ENCODE measurements around the gene RCOR1.
A peak's percentile ranks its signal among the peaks of the same experiment; 100 is the strongest.
"Not testable (repeated sequence)": the region's sequence is repeated elsewhere in the genome, so short reads cannot be mapped to it uniquely, and the experiment has no call there.

The RCOR1 gene

DNA sequence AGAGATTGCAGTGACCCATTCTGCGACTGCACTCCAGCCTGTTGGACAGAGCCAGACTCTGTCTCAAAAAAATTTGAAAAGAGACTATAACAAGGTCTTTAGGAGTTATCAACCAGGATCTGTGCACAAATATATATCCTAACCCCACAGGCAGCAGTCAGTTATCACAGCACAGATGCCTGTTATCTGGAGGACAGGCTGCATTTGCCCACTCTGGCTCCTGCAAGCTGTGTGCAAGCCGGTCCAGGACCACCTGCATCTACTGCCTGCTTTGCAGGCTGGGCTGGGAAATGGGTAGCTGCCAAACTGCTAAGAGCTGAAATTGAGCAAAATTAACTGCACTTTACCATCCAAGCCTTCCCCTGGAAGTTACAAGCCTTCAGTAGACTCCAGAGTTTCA is 21.4 kb upstream of the RCOR1 start:
- no peak for DNase-seq (ENCODE audit: low read depth)

GRCh38 chr14:102571478-102572042 is 20.9 kb upstream of the RCOR1 start:
- DNase-seq (ENCODE audit: low read depth) = no peak

- DNase-seq (ENCODE audit: low read depth) = not testable (repeated sequence)
Observed at GRCh38 chr14:102573161-102573560, 19.3 kb upstream of the RCOR1 start.

DNA sequence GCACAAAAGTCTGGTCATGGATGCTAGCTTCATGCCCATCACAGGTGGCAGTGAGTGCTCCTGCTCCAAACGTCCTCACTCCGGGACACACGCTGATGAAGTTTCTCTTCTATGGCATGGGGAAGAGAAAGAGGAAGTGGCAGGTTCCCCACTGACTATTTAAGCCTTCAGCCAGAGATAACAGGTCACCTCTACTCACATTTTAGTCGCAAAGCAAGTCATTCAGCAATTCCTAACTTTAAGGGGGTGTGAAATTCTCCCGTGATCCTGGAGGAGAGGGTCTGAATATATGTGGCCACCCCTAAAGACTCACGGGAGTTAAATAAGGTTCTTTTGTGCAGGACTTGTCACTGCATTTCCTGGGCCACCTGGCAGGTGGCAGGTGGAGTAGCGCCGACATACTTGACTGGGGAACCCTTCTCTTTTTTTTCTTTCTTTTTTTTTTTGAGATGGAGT is 18.8 kb upstream of the RCOR1 start:
- DNase-seq (ENCODE audit: low read depth) = no peak

GRCh38 chr14:102574281-102575159 is 17.9 kb upstream of the RCOR1 start:
- DNase-seq (ENCODE audit: low read depth) = no peak

GRCh38 chr14:102575160-102575845 is 17.1 kb upstream of the RCOR1 start:
- DNase-seq (ENCODE audit: low read depth) = no peak

DNA sequence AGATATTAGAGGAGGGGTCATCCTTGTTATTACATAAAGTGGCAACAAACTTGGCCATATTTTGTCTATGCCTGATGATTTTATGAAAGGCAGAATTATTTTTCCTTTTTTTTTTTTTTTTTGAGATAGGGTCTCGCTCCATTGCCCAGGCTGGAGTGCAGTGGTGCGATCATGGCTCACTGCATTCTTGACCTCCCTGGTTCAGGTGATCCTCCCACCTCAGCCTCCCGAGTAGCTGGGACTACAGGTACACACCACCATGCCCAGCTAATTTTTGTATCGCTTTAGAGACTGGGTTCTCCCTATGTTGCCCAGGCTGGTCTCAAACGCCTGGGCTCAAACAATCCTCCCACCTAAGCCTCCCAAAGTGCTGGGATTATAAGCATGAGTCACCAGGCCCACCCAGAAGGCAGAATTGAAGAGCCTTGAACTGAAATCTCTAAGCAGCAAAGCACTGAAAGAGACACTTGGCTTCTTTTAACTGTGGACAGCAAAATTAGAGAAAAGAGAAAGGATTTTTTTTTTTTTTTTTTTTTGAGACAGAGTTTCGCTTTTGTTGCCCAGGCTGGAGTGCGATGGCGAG is 16.5 kb upstream of the RCOR1 start:
- not testable (repeated sequence) for DNase-seq (ENCODE audit: low read depth)

- DNase-seq (ENCODE audit: low read depth) = no peak
Observed at GRCh38 chr14:102578821-102579220, 13.6 kb upstream of the RCOR1 start.

- no peak for DNase-seq (ENCODE audit: low read depth)
Observed at GRCh38 chr14:102579696-102580549, 12.5 kb upstream of the RCOR1 start.

DNA sequence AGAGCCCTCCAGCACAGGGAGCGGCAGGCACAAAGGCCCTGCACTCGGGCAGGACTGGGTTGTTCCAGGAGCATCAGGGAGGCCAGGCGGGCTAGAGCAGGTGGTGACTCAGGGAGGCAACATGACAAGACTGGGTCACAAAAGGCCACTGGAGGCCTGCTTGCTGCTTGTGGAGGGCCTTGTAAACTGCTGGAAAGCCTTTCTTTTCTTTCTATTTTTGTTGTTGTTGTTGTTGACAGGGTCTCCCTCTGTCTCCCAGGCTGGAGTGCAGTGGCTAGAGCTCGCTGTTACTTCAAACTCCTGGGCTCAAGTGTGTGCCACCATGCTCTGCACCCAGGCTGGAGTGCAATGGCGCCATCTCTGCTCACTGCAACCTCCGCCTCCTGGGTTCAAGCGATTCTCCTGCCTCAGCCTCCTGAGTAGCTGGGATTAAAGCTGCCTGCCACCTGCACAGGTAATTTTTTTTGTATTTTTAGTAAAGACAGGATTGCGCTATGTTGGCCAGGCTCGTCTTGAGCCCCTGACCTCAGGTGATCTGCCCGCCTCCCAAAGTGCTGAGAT is 11.8 kb upstream of the RCOR1 start:
- no peak for DNase-seq (ENCODE audit: low read depth)

DNA sequence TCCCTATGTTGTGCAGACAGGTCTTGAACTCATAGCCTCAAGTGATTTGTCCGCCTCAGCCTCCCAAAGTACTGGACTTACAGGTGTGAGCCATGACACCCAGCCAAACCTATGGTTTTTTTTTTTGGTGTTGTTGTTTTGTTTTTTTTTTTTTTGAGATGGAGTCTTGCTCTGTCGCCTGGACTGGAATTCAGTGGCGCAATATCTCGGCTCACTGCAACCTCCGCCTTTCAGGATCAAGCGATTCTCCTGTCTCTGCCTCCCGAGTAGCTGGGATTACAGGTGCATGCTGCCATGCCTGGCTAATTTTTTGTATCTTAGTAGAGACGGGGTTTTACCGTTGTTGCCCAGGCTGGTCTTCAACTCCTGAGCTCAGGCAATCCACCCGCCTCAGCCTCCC is 11.3 kb upstream of the RCOR1 start:
- DNase-seq (ENCODE audit: low read depth) = no peak

DNA sequence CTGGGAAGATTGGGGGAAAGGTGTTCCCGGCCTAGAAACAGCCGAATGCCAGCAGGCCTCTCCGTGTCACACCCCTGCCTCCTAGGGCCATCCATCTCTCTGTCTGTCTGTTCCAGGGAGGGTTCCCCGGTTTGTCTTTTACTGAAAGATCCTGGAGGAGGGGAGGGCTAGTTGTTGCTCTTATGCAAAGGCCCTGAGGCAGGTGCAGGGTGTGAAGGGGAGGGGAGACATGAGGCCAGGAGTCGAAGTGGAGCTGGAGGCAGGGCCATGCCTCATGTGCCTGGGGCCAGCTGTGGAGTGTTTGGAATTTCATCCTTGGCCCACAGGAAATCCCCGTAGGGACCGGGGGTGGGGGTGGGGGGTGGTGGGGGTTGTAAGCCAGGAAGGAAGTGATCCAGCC is 8.7 kb upstream of the RCOR1 start:
- no peak for DNase-seq (ENCODE audit: low read depth)

DNA sequence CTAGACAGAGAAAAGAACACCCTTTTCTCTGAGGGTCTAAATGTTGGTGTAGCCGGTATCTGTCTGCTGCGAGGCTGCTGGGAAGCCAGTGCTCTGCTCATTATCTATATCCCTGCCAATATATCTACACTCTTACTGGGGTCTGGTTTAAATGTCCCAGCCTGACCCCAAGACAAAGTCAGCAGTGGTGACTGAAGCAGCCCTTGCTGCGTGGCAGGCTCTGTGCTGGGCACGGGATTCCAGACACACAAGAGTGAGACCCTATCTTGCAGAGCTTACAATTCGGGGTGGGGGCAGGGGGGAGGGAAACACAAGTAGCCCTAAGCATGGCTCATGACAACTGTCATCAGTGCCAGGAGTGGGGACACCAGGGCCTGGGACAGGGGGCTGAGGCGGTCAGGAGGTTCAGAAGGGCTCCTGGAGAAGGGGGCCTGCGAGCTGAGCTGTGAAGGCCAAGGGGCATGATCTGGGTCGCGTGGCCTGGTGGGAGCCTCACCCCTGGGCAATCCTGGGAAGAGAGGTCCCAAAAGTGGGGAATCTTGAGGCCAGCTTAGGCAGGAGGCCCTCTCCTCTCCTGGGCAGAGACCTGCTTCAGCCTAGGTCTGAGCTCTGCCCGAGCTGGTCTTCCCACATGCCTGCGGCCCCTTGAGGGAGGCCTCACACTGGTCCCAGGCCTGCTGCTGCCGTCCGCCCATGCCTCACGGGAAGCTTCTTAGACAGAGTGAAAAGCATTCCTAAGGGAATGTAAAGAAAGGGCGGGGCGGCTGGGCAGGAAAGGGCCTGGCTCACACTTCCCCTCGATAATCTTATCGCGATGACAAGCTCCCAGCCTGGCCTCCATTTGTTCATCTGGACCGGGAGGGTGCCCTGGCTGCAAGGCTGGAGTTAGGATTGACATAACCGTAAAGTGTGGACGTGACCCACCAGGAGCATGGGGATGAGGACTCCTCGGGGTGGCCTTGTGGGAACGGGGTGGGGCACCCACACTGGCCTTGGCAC is 7.3 kb upstream of the RCOR1 start:
- DNase-seq (ENCODE audit: low read depth) = no peak

DNA sequence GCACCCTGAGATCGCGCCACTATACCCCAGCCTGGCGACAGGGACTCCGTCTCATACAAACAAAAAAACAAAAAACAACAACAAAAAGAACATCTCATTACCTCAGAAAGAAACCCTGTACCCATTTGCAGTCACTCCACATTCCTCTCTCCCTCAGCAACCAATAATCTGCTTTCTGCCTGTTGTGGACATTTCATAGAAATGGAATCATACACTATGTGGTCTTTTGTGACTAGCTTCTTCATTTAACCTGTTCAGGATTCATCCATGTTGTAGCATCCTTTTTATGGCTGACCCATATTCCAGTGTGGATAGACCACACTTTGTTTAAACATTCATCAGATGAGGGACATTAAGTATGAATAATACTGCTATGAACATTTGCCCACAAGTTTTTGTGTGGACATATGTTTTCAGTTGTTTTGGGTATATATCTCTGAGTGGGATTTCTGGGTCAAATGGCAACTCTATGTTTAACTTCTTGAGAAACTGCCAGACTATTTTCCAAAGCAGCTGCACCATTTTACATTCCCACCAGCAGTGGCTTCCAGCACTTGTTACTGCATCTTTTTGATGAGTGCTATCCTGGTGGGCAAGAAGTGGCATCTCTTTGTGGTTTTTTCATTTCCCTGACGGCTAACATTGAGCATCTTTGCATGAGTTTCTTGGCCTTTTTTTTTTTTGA is 5.9 kb upstream of the RCOR1 start:
- no peak for DNase-seq (ENCODE audit: low read depth)

GRCh38 chr14:102588821-102589220 is 3.6 kb upstream of the RCOR1 start:
- DNase-seq (ENCODE audit: low read depth) = no peak

DNA sequence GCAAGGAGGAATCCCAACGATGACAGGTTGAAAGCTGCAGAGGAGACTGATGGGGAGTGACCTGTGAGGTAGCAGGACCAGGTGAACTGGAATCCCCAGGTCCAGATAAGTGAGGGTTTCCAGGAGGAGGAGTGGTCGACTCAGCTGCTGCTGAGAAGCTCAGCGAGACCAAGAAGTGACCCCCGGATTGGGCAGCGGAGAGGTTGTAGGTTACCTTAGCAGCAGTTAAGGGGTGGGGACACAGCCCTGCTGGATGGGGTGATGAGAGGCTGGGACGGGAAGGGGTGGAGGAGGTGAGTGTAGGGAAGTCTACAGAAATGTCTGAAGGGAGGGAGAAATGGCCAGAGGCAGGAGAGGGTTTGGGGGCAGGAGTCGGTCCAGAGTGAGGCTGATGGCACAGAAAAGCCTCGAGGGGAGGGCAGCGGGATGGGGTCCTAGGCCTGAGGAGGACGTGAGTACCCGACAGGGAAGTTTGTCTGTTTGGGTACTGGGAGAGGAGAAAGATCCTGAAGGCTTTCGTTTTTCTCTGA is 2.6 kb upstream of the RCOR1 start:
- DNase-seq (ENCODE audit: low read depth) = no peak

GRCh38 chr14:102590667-102591099 is 1.8 kb upstream of the RCOR1 start:
- no peak for DNase-seq (ENCODE audit: low read depth)

GRCh38 chr14:102591372-102591943 is 991 bp upstream of the RCOR1 start:
- DNase-seq (ENCODE audit: low read depth) = peak; percentile 16

DNA sequence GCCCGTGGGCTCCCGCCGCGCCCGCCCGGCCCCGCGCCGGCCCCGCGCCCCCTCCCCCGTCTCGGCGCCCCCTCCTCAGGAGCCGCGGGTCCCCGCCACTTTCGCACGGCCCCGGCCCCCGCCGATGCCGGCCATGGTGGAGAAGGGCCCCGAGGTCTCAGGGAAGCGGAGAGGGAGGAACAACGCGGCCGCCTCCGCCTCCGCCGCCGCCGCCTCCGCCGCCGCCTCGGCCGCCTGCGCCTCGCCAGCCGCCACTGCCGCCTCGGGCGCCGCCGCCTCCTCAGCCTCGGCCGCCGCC is 263 bp downstream of the RCOR1 start:
- DNase-seq (ENCODE audit: low read depth) = no peak

All from activated T-cell treated with anti-CD3 and anti-CD28 coated beads for 1 hour (primary cell).